Endothelial cell of umbilical vein (primary cell): ENCODE measurements around the gene OR1A2. TPM values are rescaled to one million over a fixed set of nuclear protein-coding genes. Genes with fewer than 3 reads are reported as not detected.

ENCODE experiments used
- Bru-seq: library from RNA; stranded (reverse); fragments of 400-500 nt; gene quantifications from one replicate; lab custom pipeline; 2021; lab: Mats Ljungman, UMichigan
- BruChase-seq, 2 experiments: library from RNA; stranded (reverse); fragments of 400-500 nt; gene quantifications; one replicate each; lab custom pipeline; 2021; lab: Mats Ljungman, UMichigan
- BruUV-seq: library from RNA; stranded (reverse); fragments of 400-500 nt; replicated peaks from 2 replicates; lab custom pipeline; 2021; lab: Mats Ljungman, UMichigan
- CTCF ChIA-PET: fragments of 300-600, 350-600 bp; sonication (Branson Sonifier 250); formaldehyde crosslinking; loops from one replicate; lab custom pipeline; 2021; ENCODE audit warnings: antibody characterized with exemption, inconsistent platforms; lab: Charles Lee
- POLR2A ChIA-PET: fragments of 300-600, 350-600 bp; sonication (Branson Sonifier 250); formaldehyde crosslinking; loops from one replicate; lab custom pipeline; 2021; ENCODE audit warnings: antibody characterized with exemption, inconsistent platforms; lab: Charles Lee
- DNase-seq: peaks from one replicate; pipeline ENCODE4 v3.0.0-alpha.2; 2011; ENCODE audit warnings: low read depth, low spot score
- FAIRE-seq: peaks from 2 replicates; lab custom pipeline; 2011; peaks lifted over from hg19 to GRCh38; lab: Jason Lieb, UNC
- H2AFZ ChIP-seq: 2 replicates; pipeline ENCODE4 v1.6.0; 2012; ENCODE audit warnings: low read depth, low read length, control low read depth, inconsistent platforms
- H3K27ac ChIP-seq: 2 replicates; pipeline ENCODE4 v1.5.1; 2011; ENCODE audit warnings: low read depth, mild to moderate bottlenecking, control low read depth, low read length, moderate library complexity; ENCODE audit not compliant: insufficient read depth
- H3K27me3 ChIP-seq, 2 experiments: 2 replicates each; pipeline versions ENCODE4 v1.6.0 to v1.6.1; 2011; ENCODE audit warnings: low read length in 2 of 2, mixed read lengths in 1 of 2; ENCODE audit not compliant: control insufficient read depth in 2 of 2, insufficient read depth in 2 of 2
- H3K36me3 ChIP-seq, 2 experiments: 2 replicates in 1 of 2; 3 replicates in 1 of 2; pipeline ENCODE4 v1.5.1; 2011; ENCODE audit warnings: low read length in 2 of 2, mild to moderate bottlenecking in 1 of 2, moderate library complexity in 1 of 2; ENCODE audit not compliant: control insufficient read depth in 2 of 2, insufficient read depth in 2 of 2; ENCODE audit errors: extremely low read depth in 1 of 2
- H3K4me1 ChIP-seq: 3 replicates; pipeline ENCODE4 v1.5.1; 2011; ENCODE audit warnings: mild to moderate bottlenecking, low read length; ENCODE audit not compliant: control insufficient read depth, insufficient read depth; ENCODE audit errors: extremely low read depth
- H3K4me2 ChIP-seq: 2 replicates; pipeline ENCODE4 v1.6.1; 2011; ENCODE audit warnings: low read length, control low read depth, mixed read lengths; ENCODE audit not compliant: insufficient read depth
- H3K4me3 ChIP-seq, 3 experiments: fragments of 200-600 bp in 1 of 3; sonication (generic), shearing (Covaris generic) in 1 of 3; replicated peaks in 1 of 3; 2 replicates each; pipeline ENCODE4 v1.5.1; 2011 to 2016; ENCODE audit warnings: control low read depth in 3 of 3, low read length in 3 of 3, mild to moderate bottlenecking in 2 of 3, inconsistent platforms in 1 of 3, low read depth in 1 of 3, moderate library complexity in 1 of 3; ENCODE audit not compliant: insufficient read depth in 1 of 3
- H3K79me2 ChIP-seq: 2 replicates; pipeline ENCODE4 v1.6.0; 2012; ENCODE audit warnings: low read length, inconsistent platforms; ENCODE audit not compliant: control insufficient read depth, insufficient read depth
- H3K9ac ChIP-seq: replicated peaks from 2 replicates; pipeline ENCODE3; 2011; ENCODE audit warnings: low read length, control low read depth; ENCODE audit not compliant: insufficient read depth; ENCODE audit errors: extremely low read depth
- H3K9me1 ChIP-seq: replicated peaks from 3 replicates; pipeline ENCODE4 v1.6.0; 2011; ENCODE audit warnings: mild to moderate bottlenecking, low read length; ENCODE audit not compliant: control insufficient read depth, insufficient read depth; ENCODE audit errors: extremely low read depth
- H3K9me3 ChIP-seq: replicated peaks from 2 replicates; pipeline ENCODE4 v1.5.1; 2012; ENCODE audit warnings: low read length, inconsistent platforms; ENCODE audit not compliant: control insufficient read depth, insufficient read depth
- H4K20me1 ChIP-seq: replicated peaks from 2 replicates; pipeline ENCODE3; 2011; ENCODE audit warnings: mild to moderate bottlenecking, low read length; ENCODE audit not compliant: control insufficient read depth, insufficient read depth; ENCODE audit errors: extremely low read depth
- EZH2 ChIP-seq: IDR thresholded peaks from 2 replicates; pipeline ENCODE4 v1.6.1; 2012; ENCODE audit warnings: borderline replicate concordance, low read depth, mild to moderate bottlenecking, moderate library complexity, low read length, inconsistent platforms; ENCODE audit not compliant: severe bottlenecking
- JUN ChIP-seq: IDR thresholded peaks from 2 replicates; pipeline ENCODE4 v1.6.1; 2011; ENCODE audit warnings: borderline replicate concordance, low read depth; ENCODE audit not compliant: insufficient read length, insufficient read depth
- POLR2A ChIP-seq: IDR thresholded peaks from 2 replicates; pipeline ENCODE4 v1.6.1; 2012; ENCODE audit warnings: low read depth, mild to moderate bottlenecking, control low read depth, low read length
- dilution Hi-C: fragments of 300-500 bp; cut with MboI; formaldehyde crosslinking; loops from one replicate; pipeline ENCODE4 v1.15.0; 2019; ENCODE audit warnings: low sequenced_read_pairs; ENCODE audit not compliant: extremely low pct_ligation_motif_present
- intact Hi-C: fragments of 100-400 bp; cut with micrococcal nuclease; formaldehyde crosslinking; loops from one replicate; pipeline ENCODE4 v1.10.0; 2022
- long read RNA-seq: library from polyadenylated mRNA; stranded (forward); transcript quantifications from one replicate; pipeline ENCODE4 v2.0.0, GENCODE V29; 2021
- polyA minus RNA-seq, 3 experiments: library from RNA; depleted of rRNA, polyadenylated mRNA; stranded (reverse); fragments of >200 nt; gene quantifications; 1 replicate in 1 of 3; 2 replicates in 2 of 3; pipeline ENCODE4 v1.2.3, GENCODE V29; 2011
- polyA plus RNA-seq, 4 experiments: library from polyadenylated mRNA; depleted of rRNA in 3 of 4; stranded (reverse) in 3 of 4; unstranded in 1 of 4; fragments of >200 nt; gene quantifications; 2 replicates each; pipeline versions ENCODE4 v1.2.1 to v1.2.3, GENCODE V29; 2011 to 2012; ENCODE audit warnings: missing spikeins in 1 of 4
- total RNA-seq: library from RNA; stranded (reverse); gene quantifications from 2 replicates; pipeline ENCODE4 v1.2.3, GENCODE V29; 2021

Gene OR1A2
- not detected in 2 replicates for total RNA-seq
- polyA plus RNA-seq, result not detected in 2 replicates
- polyA plus RNA-seq (2011; cell fraction: cytosol; rRNA removed), result not detected in 2 replicates
- not detected in 2 replicates for polyA plus RNA-seq (2011; cell fraction: nucleus; rRNA removed)
- not detected in 2 replicates for polyA plus RNA-seq (2012)
- not detected in 2 replicates for polyA minus RNA-seq
- polyA minus RNA-seq (2011; cell fraction: cytosol; rRNA and poly(A)+ RNA removed), result not detected
- not detected in 2 replicates for polyA minus RNA-seq (2011; cell fraction: nucleus; rRNA and poly(A)+ RNA removed)
- not detected for Bru-seq, nascent RNA
- BruChase-seq, experiment 1, labeled RNA remaining after a 6-hour chase, result not detected
- not detected for BruChase-seq, experiment 2, labeled RNA remaining after a 2-hour chase
- long read RNA-seq, result 0 reads

GRCh38 chr17:3197219-3197618 lies at the start of gene OR1A2:
Gene OR1A2 (plus strand): TSS chr17:3197519. CDS start chr17:3197519, 0 bp downstream.
- Histone ChIP-seq H3K9me3 (peaks cover 2% of the 10 kb centered on the region), H3K4me1 (no peaks in the 10 kb centered on the region), H2AFZ (no peak within 1 kb of the TSS), H3K4me3 (no peak within 1 kb of the TSS), H3K79me2 (no peaks in the 10 kb centered on the region), H4K20me1 (no peaks in the 10 kb centered on the region), H3K27me3 (no peaks in the 10 kb centered on the region), H3K4me2 (no peak within 1 kb of the TSS), H3K36me3 (no peaks in the 10 kb centered on the region), H3K9ac (no peak within 1 kb of the TSS), H3K27ac (no peak within 1 kb of the TSS), H3K9me1 (no peaks in the 10 kb centered on the region)
- intact Hi-C loops, result no loop called here
- FAIRE-seq, result no peak
- ChIA-PET POLR2A (no interaction called here), CTCF (no interaction called here)
- TF ChIP-seq POLR2A, result no peak
- no peak for DNase-seq
- BruUV-seq, result no TSS peak
- dilution Hi-C loops, result no loop called here

- no TSS peak for BruUV-seq
- CTCF ChIA-PET, result no interaction called here
- H3K9me3 ChIP-seq, result no peaks in the 10 kb centered on the region
- H4K20me1 ChIP-seq, result no peaks in the 10 kb centered on the region
- H3K36me3 ChIP-seq, result no peaks in the 10 kb centered on the region
- no peak for TF ChIP-seq JUN
- no peak for TF ChIP-seq EZH2
- POLR2A ChIA-PET, result no interaction called here
- DNase-seq, result no peak
- H3K9me1 ChIP-seq, result no peaks in the 10 kb centered on the region
- H3K4me1 ChIP-seq, result no peaks in the 10 kb centered on the region
- no peak overlapping the region for H3K9ac ChIP-seq
- H3K27ac ChIP-seq, result no peak overlapping the region
- dilution Hi-C loops, result no loop called here
- no peaks in the 10 kb centered on the region for H3K79me2 ChIP-seq
- no peaks in the 10 kb centered on the region for H3K27me3 ChIP-seq
- FAIRE-seq, result no peak
- H3K4me2 ChIP-seq, result no peak overlapping the region
- H2AFZ ChIP-seq, result no peak overlapping the region
- intact Hi-C loops, result no loop called here
- no peak overlapping the region for H3K4me3 ChIP-seq
These were observed 40.1 kb upstream of the OR1A2 start for GRCh38 chr17:3157218-3157617.
